HepG2 (cell line): ENCODE data around the gene DCHS2. TPM values are rescaled to one million over a fixed set of nuclear protein-coding genes. Genes with fewer than 3 reads are reported as not detected.

ENCODE experiments used
- ATAC-seq: fragments of 200-7000 bp; cut with Tn5 transposase; 3 replicates; pipeline ENCODE4 v1.9.1; 2020; ENCODE audit warnings: mild to moderate bottlenecking, moderate library complexity
- BruUV-seq: library from RNA; stranded (reverse); fragments of 400-500 nt; replicated peaks from 2 replicates; lab custom pipeline; 2021; lab: Mats Ljungman, UMichigan
- CTCF ChIA-PET: fragments of 300-600 bp; formaldehyde crosslinking; extraction: SDS; loops from one replicate; lab custom pipeline; 2021; ENCODE audit warnings: low total read pairs, inconsistent platforms, low intra/inter-chr PET ratio; lab: Yijun Ruan, JAX
- POLR2A ChIA-PET: fragments of 350-600 bp; sonication (Branson Sonifier 250); formaldehyde crosslinking; loops from one replicate; lab custom pipeline; 2020; ENCODE audit warnings: antibody characterized with exemption, inconsistent platforms; lab: Yijun Ruan, JAX
- DNase-seq: peaks from one replicate; pipeline ENCODE4 v3.0.0-alpha.2; 2015; ENCODE audit warnings: low spot score
- FAIRE-seq: peaks from 3 replicates; lab custom pipeline; 2011; peaks lifted over from hg19 to GRCh38; lab: Jason Lieb, UNC
- H2AFZ ChIP-seq: one replicate; pipeline ENCODE4 v1.6.1; 2011; ENCODE audit warnings: low read length, inconsistent platforms
- H3K27ac ChIP-seq: fragments of 300-600 bp; 3 replicates; pipeline ENCODE4 v1.8.0; 2011; ENCODE audit warnings: mixed run types, mild to moderate bottlenecking, mixed read lengths, low read length, inconsistent platforms; ENCODE audit not compliant: insufficient read depth; ENCODE audit errors: extremely low read length
- H3K27me3 ChIP-seq, 2 experiments: fragments of 200-600 bp in 1 of 2; 2 replicates in 1 of 2; 3 replicates in 1 of 2; pipeline versions ENCODE4 v1.6.0 to v1.8.0; 2011; ENCODE audit warnings: low read length in 2 of 2, mild to moderate bottlenecking in 2 of 2, moderate library complexity in 2 of 2, inconsistent platforms in 1 of 2; ENCODE audit not compliant: insufficient read depth in 2 of 2, control insufficient read depth in 1 of 2
- H3K36me3 ChIP-seq, 2 experiments: fragments of 200-600 bp in 1 of 2; replicated peaks in 1 of 2; 2 replicates in 1 of 2; 3 replicates in 1 of 2; pipeline versions ENCODE4 v1.5.1 to v1.8.0; 2011; ENCODE audit warnings: low read length in 2 of 2, inconsistent platforms in 1 of 2; ENCODE audit not compliant: insufficient read depth in 2 of 2, control insufficient read depth in 1 of 2
- H3K4me1 ChIP-seq: 2 replicates; pipeline ENCODE4 v1.5.1; 2012; ENCODE audit warnings: low read length, inconsistent platforms; ENCODE audit not compliant: insufficient read depth
- H3K4me2 ChIP-seq: 2 replicates; pipeline ENCODE4 v1.6.0; 2011; ENCODE audit warnings: low read depth, low read length, inconsistent platforms
- H3K4me3 ChIP-seq, 3 experiments: fragments of 200-600 bp in 1 of 3; sonication (generic), shearing (Covaris generic) in 1 of 3; replicated peaks in 1 of 3; 2 replicates each; pipeline ENCODE4 v1.5.1; 2011 to 2016; ENCODE audit warnings: low read length in 3 of 3, inconsistent platforms in 2 of 3, low read depth in 2 of 3, mild to moderate bottlenecking in 2 of 3, control low read depth in 1 of 3, mixed read lengths in 1 of 3; ENCODE audit not compliant: insufficient read depth in 1 of 3
- H3K79me2 ChIP-seq: one replicate; pipeline ENCODE4 v1.6.1; 2011; ENCODE audit warnings: low read length, inconsistent platforms; ENCODE audit not compliant: insufficient read depth
- H3K9ac ChIP-seq: 2 replicates; pipeline ENCODE4 v1.6.0; 2011; ENCODE audit warnings: mild to moderate bottlenecking, low read depth, low read length, inconsistent platforms; ENCODE audit not compliant: insufficient read depth
- H3K9me3 ChIP-seq: 2 replicates; pipeline ENCODE4 v1.5.1; 2012; ENCODE audit warnings: mild to moderate bottlenecking, low read length
- H4K20me1 ChIP-seq: 2 replicates; pipeline ENCODE4 v1.6.0; 2011; ENCODE audit warnings: inconsistent platforms, mild to moderate bottlenecking, low read length, moderate library complexity; ENCODE audit not compliant: insufficient read depth
- HES4 ChIP-seq: sonication (generic); formaldehyde crosslinking; IDR thresholded peaks from 2 replicates; pipeline ENCODE4 v1.9.0; 2021; ENCODE audit warnings: mild to moderate bottlenecking, missing genetic modification reagents, borderline replicate concordance
- KLF15 ChIP-seq: sonication (generic); formaldehyde crosslinking; IDR thresholded peaks from 2 replicates; pipeline ENCODE4 v1.8.1; 2023; ENCODE audit warnings: borderline replicate concordance, mild to moderate bottlenecking, inconsistent platforms, missing genetic modification reagents, mixed read lengths
- NFIC ChIP-seq: IDR thresholded peaks from 2 replicates; pipeline ENCODE4 v1.6.1; 2012; ENCODE audit warnings: mild to moderate bottlenecking, low read length, inconsistent platforms
- NR2F1 ChIP-seq, 2 experiments: fragments of 450-650 bp in 1 of 2; formaldehyde crosslinking in 1 of 2; IDR thresholded peaks; 2 replicates each; pipeline versions ENCODE4 v1.5.0 to v1.6.1; 2016 to 2020; ENCODE audit warnings: mild to moderate bottlenecking in 1 of 2, missing compliant biosample characterization in 1 of 2, missing genetic modification reagents in 1 of 2, moderate library complexity in 1 of 2
- PLSCR1 ChIP-seq: sonication (generic); formaldehyde crosslinking; IDR thresholded peaks from 2 replicates; pipeline ENCODE4 v1.5.0; 2020; ENCODE audit warnings: missing genetic modification reagents, mild to moderate bottlenecking, borderline replicate concordance
- RARG ChIP-seq: sonication (generic); formaldehyde crosslinking; IDR thresholded peaks from 2 replicates; pipeline ENCODE4 v1.4.0; 2020; ENCODE audit warnings: low read depth, mild to moderate bottlenecking, missing genetic modification reagents
- SIN3A ChIP-seq: IDR thresholded peaks from 2 replicates; pipeline ENCODE4 v1.6.1; 2011; ENCODE audit warnings: low read depth, mild to moderate bottlenecking, control low read depth, low read length, borderline replicate concordance
- SP1 ChIP-seq, 2 experiments: fragments of 450-650 bp in 1 of 2; sonication (generic) in 1 of 2; formaldehyde crosslinking in 1 of 2; IDR thresholded peaks; 2 replicates each; pipeline versions ENCODE4 v1.4.0 to v1.6.1; 2016 to 2020; ENCODE audit warnings: missing genetic modification reagents in 1 of 2
- STAG1 ChIP-seq: sonication (generic); formaldehyde crosslinking; IDR thresholded peaks from 2 replicates; pipeline ENCODE4 v1.4.0; 2020; ENCODE audit warnings: missing genetic modification reagents
- THAP9 ChIP-seq: sonication (generic); formaldehyde crosslinking; IDR thresholded peaks from 2 replicates; pipeline ENCODE4; 2020; ENCODE audit warnings: missing genetic modification reagents, mild to moderate bottlenecking, borderline replicate concordance
- TMF1 ChIP-seq: sonication (generic); formaldehyde crosslinking; IDR thresholded peaks from 2 replicates; pipeline ENCODE4 v1.8.1; 2022; ENCODE audit warnings: low read depth, missing genetic modification reagents
- TRIM22 ChIP-seq: fragments of 450-650 bp; IDR thresholded peaks from 2 replicates; pipeline ENCODE4 v1.6.1; 2017
- XRCC5 ChIP-seq: fragments of 200-400 bp; formaldehyde crosslinking; optimal IDR thresholded peaks from 2 replicates; pipeline ENCODE3; 2017; ENCODE audit warnings: mild to moderate bottlenecking, low read length
- ZBTB8A ChIP-seq: sonication (generic); formaldehyde crosslinking; IDR thresholded peaks from 2 replicates; pipeline ENCODE4 v1.4.0; 2020; ENCODE audit warnings: mild to moderate bottlenecking, low read depth, missing genetic modification reagents, borderline replicate concordance
- ZNF124 ChIP-seq: sonication (generic); formaldehyde crosslinking; IDR thresholded peaks from 2 replicates; pipeline ENCODE4 v1.4.0; 2020; ENCODE audit warnings: missing genetic modification reagents
- ZNF44 ChIP-seq: sonication (generic); formaldehyde crosslinking; IDR thresholded peaks from 2 replicates; pipeline ENCODE4 v1.5.1; 2020; ENCODE audit warnings: mild to moderate bottlenecking, missing genetic modification reagents
- ZNF563 ChIP-seq: sonication (generic); formaldehyde crosslinking; IDR thresholded peaks from 2 replicates; pipeline ENCODE4 v1.8.0; 2022; ENCODE audit warnings: mild to moderate bottlenecking, moderate library complexity, missing genetic modification reagents
- ZSCAN29 ChIP-seq: sonication (generic); formaldehyde crosslinking; conservative IDR thresholded peaks from 2 replicates; pipeline ENCODE4 v1.4.0; 2020; ENCODE audit warnings: mild to moderate bottlenecking, missing genetic modification reagents
- WGBS: methylation state at CpG from one replicate; pipeline ENCODE4 v1.1.6; 2017; ENCODE audit warnings: low lambda C conversion rate; 5-methylcytosine and 5-hydroxymethylcytosine counted together
- in situ Hi-C: cut with HindIII; loops from 2 replicates; pipeline ENCODE4 v1.10.0; 2017; ENCODE audit warnings: low pct_unique_long_range_greater_than_20kb; ENCODE audit not compliant: extremely low pct_ligation_motif_present
- intact Hi-C: fragments of 100-400 bp; cut with micrococcal nuclease; formaldehyde crosslinking; loops from one replicate; pipeline ENCODE4 v1.10.0; 2022; ENCODE audit not compliant: unreplicated experiment
- polyA plus RNA-seq, 8 experiments: library from polyadenylated mRNA; depleted of rRNA in 3 of 8; stranded (reverse) in 7 of 8; unstranded in 1 of 8; fragments of >200 nt; fragmentation: Illumina TruSeq in 4 of 8; extraction: Trizol in 4 of 8; gene quantifications; 2 replicates each; pipeline versions ENCODE4 v1.2.1 to v1.2.3, GENCODE V29; 2011 to 2016; ENCODE audit warnings: low read depth in 4 of 8, missing spikeins in 1 of 8, mixed read lengths in 1 of 8; ENCODE audit not compliant: insufficient read depth in 1 of 8
- total RNA-seq, 5 experiments: library from RNA; depleted of rRNA; stranded (reverse); fragments of >200 nt; fragmentation: Illumina TruSeq; extraction: Trizol; gene quantifications; 2 replicates each; pipeline ENCODE4 v1.2.3, GENCODE V29; 2016; ENCODE audit warnings: low read depth in 1 of 5
- TF ChIP-seq, protein P1 (sequence below): IDR thresholded peaks from 2 replicates; pipeline ENCODE4 v1.6.1; 2016; ENCODE audit warnings: control low read depth

The DCHS2 gene
- total and polyA plus RNA-seq, 2 of the 13 experiments (the other 11 are each of a cell fraction or from before 2014, with no cell fraction given): 0.03 TPM; not detected in 1

GRCh38 chr4:154462081-154462810 is 29.4 kb downstream of the DCHS2 start:
- no TSS peak for BruUV-seq
- no peak overlapping the region for H2AFZ ChIP-seq
- WGBS: 2% methylated on average over 3 of the region's 3 CpGs
- TF ChIP-seq, protein P1, sequence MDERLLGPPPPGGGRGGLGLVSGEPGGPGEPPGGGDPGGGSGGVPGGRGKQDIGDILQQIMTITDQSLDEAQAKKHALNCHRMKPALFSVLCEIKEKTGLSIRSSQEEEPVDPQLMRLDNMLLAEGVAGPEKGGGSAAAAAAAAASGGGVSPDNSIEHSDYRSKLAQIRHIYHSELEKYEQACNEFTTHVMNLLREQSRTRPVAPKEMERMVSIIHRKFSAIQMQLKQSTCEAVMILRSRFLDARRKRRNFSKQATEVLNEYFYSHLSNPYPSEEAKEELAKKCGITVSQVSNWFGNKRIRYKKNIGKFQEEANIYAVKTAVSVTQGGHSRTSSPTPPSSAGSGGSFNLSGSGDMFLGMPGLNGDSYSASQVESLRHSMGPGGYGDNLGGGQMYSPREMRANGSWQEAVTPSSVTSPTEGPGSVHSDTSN (CRISPR knock-in tag): no peak
- TF ChIP-seq SP1 (IDR thresholded peaks at IDR 0.05) (no peak), SP1 (CRISPR knock-in tag; IDR thresholded peaks at IDR 0.05) (no peak), PLSCR1 (CRISPR knock-in tag) (no peak), ZNF124 (no peak), THAP9 (no peak), STAG1 (CRISPR knock-in tag) (no peak), HES4 (no peak), KLF15 (CRISPR knock-in tag) (no peak), TMF1 (CRISPR knock-in tag) (no peak), ZNF563 (CRISPR knock-in tag) (no peak), ZBTB8A (CRISPR knock-in tag) (no peak), XRCC5 (no peak), SIN3A (no peak), TRIM22 (no peak), ZSCAN29 (CRISPR knock-in tag) (no peak), NR2F1 (CRISPR knock-in tag; IDR thresholded peaks at IDR 0.05) (no peak), NFIC (no peak), ZNF44 (CRISPR knock-in tag) (no peak), RARG (CRISPR knock-in tag) (no peak)

More at GRCh38 chr4:154462081-154462810, 29.4 kb downstream of the DCHS2 start:
- ATAC-seq: no peak
- Histone ChIP-seq H3K27ac (no peak overlapping the region), H3K9me3 (no peaks in the 10 kb centered on the region), H3K4me2 (no peak overlapping the region), H3K9ac (no peak overlapping the region), H4K20me1 (no peaks in the 10 kb centered on the region), H3K4me3 (no peak overlapping the region), H3K79me2 (no peaks in the 10 kb centered on the region), H3K4me1 (no peaks in the 10 kb centered on the region), H3K36me3 (no peaks in the 10 kb centered on the region), H3K27me3 (no peaks in the 10 kb centered on the region)
- POLR2A ChIA-PET: no interaction called here
- FAIRE-seq: no peak
- in situ Hi-C loops: no loop called here
- DNase-seq: no peak
- CTCF ChIA-PET: no interaction called here
- intact Hi-C loops: no loop called here
